HG03108 (cell line): ENCODE data around the gene JDP2.
"Not testable (repeated sequence)": the region's sequence is repeated elsewhere in the genome, so short reads cannot be mapped to it uniquely, and the experiment has no call there.

Experiments used
- ATAC-seq: cut with Tn5 transposase; IDR thresholded peaks from one replicate; pipeline ENCODE4 v1.9.1; 2021; ENCODE audit warnings: moderate library complexity; ENCODE audit not compliant: unreplicated experiment

Gene JDP2

DNA sequence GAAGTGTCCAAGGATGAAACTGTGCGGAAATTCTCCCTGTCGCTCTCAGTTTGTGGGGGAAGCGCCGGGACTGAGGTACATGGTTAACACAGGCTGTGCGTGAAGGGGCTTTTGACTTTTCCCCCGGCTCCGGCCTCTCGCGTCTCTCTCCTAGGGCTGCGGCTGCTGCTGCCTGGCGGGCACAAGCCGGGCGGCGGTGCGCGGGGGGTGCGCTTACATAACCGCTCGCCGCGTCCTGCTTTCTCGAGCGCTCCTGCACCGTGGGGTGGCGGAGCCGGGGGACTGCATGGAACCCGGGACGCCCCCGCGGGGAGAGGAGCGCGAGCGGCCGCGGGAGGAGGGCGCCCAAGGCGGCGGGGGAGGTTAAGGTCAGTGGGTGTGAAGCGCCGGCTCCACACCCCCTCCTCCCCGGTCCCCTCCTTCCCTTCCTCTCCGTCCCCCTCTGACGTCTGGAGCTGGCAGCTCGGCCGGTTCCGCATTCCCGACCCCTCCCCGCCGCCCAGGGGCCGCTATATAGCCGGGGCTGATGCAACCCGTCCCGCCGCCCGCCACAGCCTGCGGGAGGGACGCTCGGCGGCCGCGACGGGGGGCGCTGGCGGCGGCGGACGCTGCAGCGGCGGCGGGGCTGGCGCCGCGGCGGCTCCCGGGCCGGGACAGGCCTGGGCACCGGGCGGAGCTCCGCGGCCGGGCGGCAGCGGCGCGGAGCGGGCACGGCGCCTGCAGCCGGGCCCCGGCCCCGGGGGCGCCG lies at the start of gene JDP2:
JDP2 (plus strand) TSS at position 541 of the 748 bp plus-strand sequence. CDS start 9,899 bp downstream, outside the sequence.
- ATAC-seq = no peak

DNA sequence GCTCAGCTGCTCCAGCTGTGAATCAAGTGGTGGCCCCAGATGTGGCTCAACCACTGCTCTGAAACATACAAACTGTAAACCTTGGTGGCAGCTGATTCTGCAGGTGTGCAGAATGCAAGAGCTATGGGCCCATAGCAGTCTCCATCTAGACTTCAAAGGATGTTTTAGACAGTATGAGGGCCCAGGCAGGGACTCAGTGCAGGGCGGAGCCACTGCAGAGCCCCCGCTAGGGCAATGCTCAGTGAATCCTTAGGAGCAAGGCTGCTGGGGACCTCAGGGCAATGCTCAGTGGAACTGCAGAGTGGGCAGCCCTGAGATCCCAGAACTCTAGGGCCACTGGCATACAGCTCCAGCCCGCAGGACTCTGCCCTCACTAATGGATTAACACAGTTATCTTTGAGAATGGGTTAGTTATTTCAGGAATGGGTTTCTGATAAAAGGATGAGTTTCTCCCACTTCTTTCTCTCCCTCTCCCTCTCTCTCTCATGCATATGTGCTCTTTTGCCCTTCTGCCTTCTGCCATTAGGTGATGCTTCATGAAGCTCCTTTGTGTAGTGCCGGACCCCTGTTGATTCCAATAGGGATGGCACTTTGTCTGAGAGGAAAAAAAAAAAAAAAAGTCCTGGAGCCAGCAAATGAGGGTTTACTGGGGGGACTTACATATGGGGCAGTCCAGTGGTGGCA lies 48.4 kb upstream of the JDP2 start:
- ATAC-seq = no peak

GRCh38 chr14:75379930-75380270 lies 47.9 kb upstream of the JDP2 start:
- no peak for ATAC-seq

DNA sequence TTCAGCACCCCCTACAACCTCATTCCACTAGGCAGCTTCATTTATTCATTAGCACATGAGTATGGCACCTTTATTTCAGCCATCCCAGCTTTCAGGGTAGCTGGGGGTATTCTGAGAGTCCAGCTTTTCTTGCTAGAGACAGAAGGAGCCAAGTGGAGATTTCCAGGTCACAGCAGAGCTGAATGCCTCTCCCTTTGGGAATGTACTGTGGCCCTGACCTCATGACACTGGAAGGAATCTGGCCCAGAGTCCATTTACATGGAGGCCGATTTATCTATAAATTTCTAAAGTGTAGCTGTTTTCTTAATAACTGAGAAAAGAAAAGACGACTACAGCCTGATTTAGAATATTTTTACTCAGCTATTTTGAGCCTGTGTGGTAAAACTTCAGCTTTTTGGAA lies 47.2 kb upstream of the JDP2 start:
- no peak for ATAC-seq

- ATAC-seq = no peak
These were observed 46.2 kb upstream of the JDP2 start for GRCh38 chr14:75381642-75382041.

GRCh38 chr14:75383219-75383618 lies 44.6 kb upstream of the JDP2 start:
- not testable (repeated sequence) for ATAC-seq

GRCh38 chr14:75383721-75384120 lies 44.1 kb upstream of the JDP2 start:
- no peak for ATAC-seq

GRCh38 chr14:75389679-75390078 lies 38.1 kb upstream of the JDP2 start:
- ATAC-seq = no peak

GRCh38 chr14:75390183-75390582 lies 37.6 kb upstream of the JDP2 start:
- ATAC-seq = no peak

GRCh38 chr14:75391953-75392352 lies 35.9 kb upstream of the JDP2 start:
- no peak for ATAC-seq

- no peak for ATAC-seq
These were observed 34.9 kb upstream of the JDP2 start for GRCh38 chr14:75392686-75393641.

GRCh38 chr14:75393794-75394193 lies 34.0 kb upstream of the JDP2 start:
- no peak for ATAC-seq

DNA sequence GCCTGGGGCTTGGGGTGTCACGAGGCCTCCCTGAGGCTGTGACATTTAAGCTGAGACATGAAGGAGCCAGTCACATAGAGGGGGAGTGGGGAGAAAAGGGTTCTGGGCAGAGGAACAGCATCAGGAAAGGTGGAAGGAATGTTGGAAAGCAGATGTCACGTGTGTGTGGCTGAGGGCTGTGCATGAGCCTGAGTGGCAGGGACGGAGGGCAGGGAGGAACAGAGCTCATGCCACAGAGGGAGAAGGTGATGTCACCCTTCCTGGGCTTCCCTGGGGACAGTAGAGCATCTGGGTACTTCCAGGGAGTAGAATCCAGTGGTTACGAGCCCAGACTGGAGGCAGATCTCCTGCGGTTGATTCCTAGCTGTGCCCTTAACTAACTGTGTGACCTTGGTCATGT lies 32.0 kb upstream of the JDP2 start:
- ATAC-seq = no peak

DNA sequence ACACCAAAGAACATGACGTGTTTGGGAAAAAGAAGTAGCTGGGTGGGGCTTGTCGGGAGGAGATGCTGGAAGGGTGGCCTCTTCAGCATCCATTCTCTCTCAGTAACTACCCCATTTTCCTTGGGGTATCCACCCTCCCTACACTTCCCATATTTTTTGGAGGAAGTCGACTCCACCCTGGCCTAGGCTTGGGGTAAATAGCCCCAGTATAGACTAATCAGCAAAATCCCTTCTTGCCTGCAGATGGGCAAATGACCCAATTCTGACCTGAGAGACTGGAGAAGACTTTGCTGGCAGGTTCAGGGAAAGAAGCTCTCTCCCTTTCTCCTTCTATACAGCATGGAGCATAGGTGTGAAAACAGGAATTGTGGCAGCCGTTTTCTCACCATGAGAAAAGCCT lies 28.5 kb upstream of the JDP2 start:
- ATAC-seq = no peak

GRCh38 chr14:75399843-75400775 lies 27.7 kb upstream of the JDP2 start:
- no peak for ATAC-seq

DNA sequence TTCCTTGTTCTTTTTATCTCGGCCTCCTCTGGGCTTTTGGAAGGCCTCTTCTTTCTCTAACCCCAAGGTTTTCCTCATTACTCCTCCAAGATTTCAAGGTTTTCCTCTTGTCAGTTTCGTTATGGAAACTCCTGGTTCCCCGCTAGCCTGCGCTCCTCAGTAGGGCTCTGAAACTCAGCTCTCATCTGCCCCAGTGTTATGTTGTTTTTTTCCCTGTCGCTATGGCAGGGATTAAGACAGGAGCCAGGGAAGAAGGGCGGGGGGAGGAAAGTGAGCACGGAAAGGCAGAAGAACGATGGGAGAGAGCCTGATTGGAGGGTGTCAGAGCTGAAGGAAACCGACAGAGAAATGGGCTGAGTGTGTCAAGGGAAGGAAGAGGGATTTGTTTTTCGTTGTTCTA lies 26.5 kb upstream of the JDP2 start:
- ATAC-seq = no peak

DNA sequence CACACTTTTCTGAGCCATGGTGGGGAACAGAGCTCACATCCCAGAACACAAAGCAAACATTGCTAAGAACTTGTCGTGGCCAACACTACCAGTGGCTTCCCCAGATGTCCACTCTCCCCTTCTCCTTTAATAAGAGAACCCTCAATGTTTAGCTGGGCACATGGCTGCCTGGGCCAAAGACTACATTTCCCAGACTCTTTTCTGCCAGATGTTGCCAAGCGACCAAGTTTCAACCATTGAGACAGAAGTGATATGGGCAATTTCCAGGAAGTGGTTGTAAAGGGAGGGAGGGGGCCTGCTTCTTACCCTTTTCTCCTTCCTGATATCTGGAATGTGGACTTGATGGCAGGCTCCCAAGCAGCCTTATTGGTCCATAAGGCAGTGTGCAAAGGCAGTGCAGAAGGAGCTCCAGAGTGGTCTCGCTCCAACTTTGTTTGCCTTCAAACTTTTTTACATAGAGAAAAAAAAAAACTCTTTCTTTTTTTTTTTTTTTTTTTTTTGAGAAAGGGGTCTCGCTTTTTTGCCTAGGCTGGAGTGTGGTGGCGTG lies 24.9 kb upstream of the JDP2 start:
- ATAC-seq = no peak

- no peak for ATAC-seq
These were observed 23.0 kb upstream of the JDP2 start for GRCh38 chr14:75404847-75405246.

GRCh38 chr14:75406102-75406501 lies 21.7 kb upstream of the JDP2 start:
- ATAC-seq = no peak

DNA sequence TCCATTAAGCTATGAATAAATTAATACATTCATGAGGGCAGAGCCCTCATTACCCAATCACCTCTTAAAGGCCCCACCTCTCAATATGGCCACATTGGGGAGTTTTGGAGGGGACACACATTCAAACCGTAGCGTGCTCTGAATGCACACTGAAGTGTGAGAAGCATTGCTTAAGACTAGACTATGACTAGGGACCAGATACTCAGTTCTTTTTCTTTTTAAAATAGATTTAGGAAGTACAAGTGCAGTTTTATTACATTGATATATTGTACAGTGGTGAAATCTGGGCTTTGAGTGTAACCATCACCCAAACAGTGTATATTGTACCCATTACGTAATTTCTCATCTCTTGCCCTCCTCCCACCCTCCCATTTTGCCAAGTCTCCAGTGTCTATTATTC lies 21.0 kb upstream of the JDP2 start:
- no peak for ATAC-seq
